ENCODE data around the gene DPEP3.
"Not testable (repeated sequence)": the region's sequence is repeated elsewhere in the genome, so short reads cannot be mapped to it uniquely, and the experiment has no call there.

Gene DPEP3

DNA sequence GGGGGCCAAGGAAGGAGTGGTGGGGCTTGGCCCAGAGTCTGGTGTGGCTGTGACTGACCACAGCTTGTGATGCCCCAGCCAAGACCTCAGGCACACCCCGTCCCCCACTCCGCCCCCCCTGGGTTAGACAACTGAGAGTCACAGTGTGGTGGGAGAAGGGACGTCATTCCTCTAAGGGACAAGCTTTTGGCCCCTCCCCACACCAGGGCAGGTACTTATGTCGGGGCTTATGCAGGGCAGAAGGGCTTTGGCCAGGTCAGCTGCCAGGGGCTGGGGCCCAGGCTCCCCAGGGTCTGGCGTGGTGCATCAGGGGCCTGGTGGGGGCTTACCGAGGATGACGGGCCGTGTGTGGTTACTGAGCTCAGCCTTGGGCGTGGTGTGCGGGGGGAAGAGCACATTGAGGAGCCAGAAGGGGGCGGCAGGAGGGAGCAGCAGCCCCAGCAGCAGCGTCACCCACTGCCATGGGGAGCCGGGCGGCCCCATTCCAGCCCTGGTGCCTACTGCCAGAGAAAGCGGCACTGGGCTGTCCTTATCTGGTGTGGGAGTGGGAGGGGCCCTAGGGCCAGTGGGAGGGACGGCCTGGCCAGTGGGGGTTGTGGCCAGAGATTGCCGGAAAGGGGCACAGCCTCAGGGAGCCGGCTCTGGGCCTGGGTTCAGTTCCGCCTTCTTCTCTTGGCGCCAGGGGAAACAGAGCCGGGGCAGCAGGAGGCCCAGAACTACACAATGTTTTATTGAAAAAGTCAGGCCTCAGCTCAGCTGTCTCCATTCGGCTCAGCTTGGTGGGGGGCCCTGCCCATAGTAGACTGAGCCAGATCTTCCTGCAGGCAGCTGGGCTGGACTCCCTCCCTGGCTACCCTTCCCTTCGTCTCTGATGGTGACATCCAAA lies 36.4 kb downstream of the DPEP3 start, which contains the start of gene LCAT:
TSS of gene LCAT (minus strand) at position 502 of the 886 bp plus-strand sequence. CDS start at position 483, 19 bp downstream.
- DNase-seq = no peak

DNA sequence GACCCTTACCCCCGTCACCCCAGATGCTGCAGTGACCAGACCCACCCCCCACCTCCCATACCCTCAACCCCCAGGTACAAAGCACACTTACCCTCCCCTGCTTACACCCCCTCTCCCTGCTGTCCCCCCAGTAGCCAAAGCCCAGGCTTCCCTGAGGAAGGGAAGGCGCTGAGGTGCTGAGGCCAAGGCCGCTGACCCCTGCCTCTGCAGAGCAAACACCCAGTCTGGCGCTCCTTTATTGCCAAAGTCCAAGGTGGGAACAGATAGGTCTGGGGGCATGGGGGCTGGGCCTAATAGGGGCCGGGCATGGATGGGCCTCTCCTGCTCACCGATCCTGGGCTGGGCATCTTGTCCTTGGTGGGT lies 37.1 kb downstream of the DPEP3 start:
- DNase-seq = no peak

DNA sequence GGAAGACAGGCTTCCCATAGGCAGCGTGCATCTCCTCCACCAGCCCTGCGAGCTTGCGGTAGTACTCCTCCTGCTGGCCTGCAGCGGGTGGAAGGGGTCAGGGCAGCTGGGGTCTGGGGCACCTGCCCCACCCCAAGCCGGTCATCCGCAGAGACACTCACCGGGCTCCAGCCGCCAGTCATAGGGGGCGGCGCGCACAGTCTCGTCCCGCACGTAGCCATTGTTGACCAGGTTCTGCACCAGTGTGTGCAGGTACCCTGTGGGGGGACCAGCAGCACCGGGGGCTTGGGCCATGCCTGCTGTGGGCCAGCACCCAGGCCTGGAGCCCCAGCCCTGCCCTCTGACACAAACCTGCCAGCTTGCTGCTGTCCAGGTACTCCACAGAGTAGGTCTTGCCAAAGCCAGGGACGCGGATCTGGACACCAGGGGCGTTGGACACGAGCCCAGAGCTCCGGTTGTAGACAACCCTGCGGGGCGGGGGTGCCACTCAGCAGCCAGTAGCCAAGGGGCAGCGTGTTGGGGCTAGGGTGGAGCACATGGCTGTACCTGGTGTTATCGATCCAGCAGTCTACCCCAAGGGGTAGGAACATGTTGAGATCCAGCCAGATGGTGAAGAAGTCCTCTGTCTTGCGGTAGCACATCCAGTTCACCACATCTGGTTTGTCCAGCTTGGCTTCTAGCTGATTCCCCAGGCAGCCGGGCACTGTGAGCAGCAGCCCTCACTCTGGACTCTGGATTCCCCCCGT lies 37.6 kb downstream of the DPEP3 start:
- no peak for DNase-seq

- DNase-seq = no peak
Measured at GRCh38 chr16:67942200-67942509, 38.1 kb downstream of the DPEP3 start.

DNA sequence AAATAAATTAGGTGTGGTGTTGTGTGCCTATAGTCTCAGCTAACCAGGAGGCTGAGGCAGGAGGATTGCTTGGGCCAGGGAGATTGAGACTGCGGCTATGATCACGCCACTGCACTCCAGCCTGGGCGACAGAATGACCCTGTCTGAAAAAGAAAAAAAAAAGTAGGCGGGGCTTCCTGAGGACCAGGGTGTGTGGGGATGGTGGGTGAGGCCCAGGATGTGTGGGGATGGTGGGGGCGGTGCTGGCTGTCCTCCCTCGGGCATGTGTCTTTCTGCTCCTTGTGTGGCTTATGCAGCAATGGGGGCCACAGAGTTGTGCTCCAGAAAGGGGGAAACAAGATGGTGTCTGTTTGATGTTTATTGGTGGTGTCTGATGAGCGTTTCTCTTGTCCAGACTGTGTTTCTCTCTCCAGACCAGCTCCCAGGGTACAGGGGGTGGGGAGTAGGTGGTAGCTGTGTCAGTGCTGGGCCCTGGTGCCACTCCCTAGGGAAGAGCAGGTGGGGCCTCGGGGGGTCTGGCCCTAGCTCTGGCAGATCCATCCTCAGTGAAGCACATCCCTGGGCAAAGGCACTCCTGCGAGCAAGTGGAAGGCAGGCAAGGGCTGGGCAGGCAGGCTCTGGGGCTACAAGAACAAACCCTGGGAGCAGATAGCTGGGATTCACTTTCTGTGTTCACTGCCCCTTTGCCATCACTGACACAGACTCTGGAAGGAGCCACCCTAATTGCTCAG lies 38.7 kb downstream of the DPEP3 start:
- DNase-seq = no peak

DNA sequence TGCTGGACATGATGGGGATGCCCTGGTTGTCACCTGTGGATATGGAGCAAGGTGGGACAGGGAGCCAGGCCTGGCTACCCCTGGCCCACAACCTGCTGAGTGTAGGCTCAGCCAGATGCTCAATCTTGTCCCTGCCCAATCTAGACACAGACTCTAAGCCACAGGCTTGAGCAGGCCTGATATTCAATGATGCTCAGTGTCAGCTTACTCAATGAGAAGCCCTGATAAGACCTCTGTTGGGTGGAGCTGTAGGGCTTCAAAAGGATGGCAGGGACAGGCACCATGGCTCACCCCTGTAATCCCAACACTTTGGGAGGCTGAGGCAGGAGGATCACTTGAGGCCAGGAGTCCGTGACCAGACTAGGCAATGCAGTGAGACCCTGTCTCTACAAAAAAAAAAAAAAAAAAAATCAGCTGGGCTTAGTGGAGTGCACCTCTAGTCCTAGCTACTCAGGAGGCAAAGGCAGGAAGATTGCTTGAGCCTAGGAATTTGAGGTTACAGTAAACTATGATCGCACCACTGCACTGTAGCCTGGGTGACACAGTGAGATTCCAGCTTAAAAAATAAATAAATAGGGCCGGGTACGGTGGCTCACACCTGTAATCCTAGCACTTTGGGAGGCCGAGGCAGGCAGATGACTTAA lies 39.7 kb downstream of the DPEP3 start:
- no peak for DNase-seq

DNA sequence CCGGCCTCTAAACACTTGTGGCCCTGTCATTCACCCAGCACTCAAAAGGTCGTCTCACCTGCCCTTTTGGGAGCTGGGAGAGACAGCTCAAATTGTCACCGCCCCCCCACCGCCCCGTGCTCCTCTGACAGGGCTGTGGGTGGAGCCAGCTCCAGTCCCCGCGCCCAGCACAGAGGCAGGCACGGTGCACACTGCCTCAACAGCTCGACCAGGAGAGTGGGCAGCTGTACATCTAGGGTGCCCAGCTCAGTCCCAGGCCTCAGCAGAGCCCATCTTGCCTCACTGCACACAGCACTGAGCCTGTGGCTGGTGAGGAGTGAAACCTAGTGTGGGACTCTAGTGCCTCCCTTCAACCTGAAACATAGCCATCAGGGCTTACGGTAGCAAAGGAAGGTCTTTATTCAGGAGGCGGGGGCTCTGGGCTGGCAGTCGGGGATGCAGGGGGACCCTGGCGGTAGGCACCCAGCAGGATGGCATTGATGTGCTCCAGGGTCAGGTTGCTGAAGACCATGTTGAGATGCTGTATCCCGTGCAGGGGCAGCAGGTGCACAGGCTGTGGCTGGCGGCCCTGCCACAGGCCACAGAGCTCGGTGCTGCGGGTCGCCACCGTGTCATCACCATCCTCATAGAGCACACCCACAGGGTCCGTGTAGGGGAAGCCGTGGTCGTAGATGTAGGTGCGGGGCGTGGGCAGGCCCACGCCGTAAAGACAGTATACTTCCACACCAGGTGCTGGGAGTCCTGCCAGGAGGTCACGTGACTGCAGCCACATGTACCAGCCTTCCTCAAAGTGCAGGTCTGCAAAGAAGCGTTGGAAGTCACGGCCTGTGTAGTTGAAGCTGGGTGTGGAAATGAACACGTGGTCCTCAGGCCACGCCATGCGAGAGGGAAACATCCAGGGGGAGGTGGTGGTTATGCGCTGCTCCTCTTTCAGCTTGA lies 40.5 kb downstream of the DPEP3 start:
- DNase-seq = no peak

GRCh38 chr16:67937713-67938112 lies 42.6 kb downstream of the DPEP3 start:
- not testable (repeated sequence) for DNase-seq

DNA sequence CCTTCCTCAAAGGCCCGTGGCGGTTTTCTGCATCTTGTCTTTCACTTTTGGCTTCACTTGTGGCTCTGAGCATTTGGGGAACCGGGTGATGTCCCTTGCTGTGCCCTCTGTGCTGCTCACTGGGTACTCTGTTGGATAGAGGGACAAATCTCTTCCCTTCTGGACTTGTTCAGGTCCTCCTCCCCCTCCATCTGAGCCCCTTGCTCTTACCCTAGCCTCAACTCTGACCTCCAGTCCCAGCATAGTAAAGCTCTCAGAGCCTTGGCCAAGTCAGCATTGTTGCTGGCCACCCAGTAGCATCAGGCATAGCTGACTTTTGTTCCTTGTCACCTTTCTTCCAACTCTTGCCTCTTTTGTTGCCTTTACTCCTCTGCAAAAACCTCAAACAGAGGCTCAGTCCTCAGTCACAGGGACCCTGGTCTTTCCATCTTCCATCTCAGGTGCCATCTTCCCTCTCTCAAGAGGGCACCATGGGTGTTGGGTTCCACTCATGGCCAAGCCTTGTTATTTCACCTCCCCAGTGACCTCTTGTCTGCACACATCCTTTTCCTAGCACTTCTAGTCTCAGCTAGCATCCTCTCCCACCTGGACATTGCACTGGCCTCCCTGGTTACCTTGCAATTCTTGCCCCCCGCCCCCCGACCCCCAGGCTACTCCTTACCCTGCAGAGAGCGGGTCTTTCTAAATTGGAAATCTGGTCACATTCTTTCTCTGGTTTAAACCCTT lies 43.3 kb downstream of the DPEP3 start:
- DNase-seq = no peak

DNA sequence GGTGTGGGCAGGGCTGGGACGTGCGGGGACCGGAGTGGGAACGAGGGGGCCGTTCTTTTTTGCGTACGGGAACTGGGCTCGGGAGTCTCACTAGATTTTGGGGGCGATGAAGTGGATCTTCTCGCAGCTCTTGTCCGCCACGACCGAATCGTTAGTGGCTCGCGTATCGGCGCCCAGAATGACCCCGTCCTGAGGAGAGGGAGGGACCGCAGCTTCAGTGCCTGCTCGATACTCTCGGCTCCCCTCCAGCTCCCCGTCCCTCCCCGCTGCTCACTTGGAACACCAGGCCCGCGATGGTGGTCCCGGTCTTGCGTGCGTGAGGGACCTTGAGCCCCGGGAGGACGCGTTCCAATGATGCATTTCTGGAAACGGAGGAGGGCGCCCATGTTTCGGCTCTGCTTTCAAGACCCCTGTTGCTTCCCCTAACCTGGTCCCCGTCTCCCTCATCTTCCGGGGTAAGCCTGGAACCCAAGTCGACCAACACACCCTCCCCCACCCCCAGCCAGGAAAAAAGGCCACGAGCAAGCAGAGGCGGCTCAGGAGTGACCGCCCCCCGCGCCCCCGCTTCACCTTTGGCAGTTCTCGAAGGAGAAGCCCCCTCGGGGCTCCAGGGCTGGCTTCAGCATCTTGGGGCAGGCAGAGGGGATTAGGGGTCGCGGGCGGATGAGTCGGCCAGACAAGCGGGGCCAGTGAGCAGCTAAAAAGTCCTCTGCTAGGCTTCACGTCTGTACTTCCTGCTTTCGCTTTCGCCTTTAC lies 44.0 kb downstream of the DPEP3 start, which contains the start of gene PSMB10:
TSS of gene PSMB10 (minus strand) at position 727 of the 756 bp plus-strand sequence. CDS start at position 626, 101 bp downstream.
- no peak for DNase-seq

DNA sequence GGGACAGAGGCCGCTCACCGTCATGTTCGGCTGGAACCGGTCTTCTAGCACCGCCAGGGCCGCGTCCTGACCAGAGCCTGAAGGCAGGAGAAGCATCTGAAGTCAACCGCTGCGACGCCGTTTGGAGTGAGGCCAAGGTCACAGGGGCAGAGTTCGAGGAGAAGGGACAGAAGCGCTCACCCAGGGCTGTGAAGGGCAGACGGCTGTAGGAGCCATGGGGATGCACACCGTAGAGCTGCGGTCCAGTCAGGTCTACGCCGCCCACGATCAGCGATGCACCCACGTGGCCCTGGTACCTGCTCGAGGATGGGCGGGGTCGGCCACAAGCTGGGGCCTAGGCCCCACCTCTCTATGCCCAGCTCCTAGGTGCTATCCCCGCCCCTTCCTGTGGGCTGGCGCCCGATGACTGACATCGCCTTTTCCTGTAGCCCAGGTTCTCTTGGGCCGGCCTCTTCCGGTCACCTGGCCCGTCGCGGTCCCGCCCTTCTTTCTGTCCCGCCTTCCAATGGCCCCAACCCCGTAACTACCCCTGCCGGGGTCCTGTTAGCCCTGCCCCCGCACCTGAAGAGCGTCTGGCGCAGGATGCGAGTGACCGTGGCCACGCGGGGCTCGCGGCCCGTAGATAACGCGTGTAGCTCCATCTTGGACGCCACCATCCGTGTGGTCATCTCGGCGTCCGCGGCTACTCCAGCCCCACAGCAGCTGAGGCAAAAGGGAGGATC lies 44.7 kb downstream of the DPEP3 start:
- peak; percentile 91 for DNase-seq

GRCh38 chr16:67935101-67935401 lies 45.2 kb downstream of the DPEP3 start:
- no peak for DNase-seq

GRCh38 chr16:67934306-67935100 lies 45.8 kb downstream of the DPEP3 start:
- no peak for DNase-seq

GRCh38 chr16:67933805-67934204 lies 46.5 kb downstream of the DPEP3 start:
- no peak for DNase-seq

DNA sequence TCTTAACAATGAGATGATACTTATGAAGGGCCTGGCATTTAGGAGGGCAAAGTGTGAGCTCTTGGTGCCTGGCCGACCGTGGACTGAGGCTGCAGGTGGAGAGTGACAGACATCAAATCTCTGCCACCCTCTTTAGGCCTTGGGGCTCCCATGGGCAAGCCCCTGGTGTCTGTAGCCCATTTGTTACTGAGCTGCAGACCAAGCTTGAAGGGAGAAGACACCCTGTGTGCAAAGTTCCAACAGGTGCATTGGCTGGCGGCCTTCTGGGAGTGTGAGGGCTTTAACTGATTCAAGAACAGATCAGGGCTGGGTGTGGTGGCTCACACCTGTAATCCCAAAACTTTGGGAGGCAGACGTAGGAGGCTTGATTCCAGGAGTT lies 47.8 kb downstream of the DPEP3 start:
- DNase-seq = no peak

DNA sequence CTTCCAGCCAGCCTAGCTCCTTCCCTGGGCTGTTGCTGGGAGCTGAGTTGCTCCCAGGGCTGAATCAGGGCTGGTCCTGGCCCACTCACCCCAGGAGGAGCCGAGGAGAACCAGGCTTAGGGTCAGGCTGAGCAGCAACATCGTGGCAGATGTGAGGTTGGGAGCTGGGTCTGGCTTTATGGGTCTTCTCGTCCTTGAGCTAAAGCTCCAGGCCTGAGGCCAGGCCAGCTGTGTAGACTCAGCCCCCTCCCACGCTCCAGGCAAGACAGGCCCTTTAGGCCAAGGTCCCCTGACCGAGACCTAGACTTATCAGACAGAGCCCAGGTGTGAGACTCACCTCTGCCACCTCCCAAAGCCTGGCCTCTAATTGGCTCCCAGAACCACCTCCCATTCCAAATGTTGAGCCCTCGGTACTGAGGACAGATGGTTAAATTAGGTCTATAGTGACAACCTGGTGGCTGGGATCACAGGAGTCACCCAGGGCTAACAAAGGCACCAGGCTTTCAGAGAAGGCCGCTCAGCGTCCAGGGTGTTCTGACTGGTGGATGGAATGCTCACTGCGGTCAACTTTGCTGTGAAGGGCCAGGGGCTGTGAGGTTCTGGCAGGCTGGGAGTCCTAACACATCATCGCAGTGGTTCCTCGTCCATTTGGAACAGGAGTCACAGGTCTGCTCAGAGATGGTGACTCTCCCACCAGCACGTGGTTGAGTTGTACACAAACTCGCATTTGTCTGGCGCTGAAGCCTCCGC lies 48.4 kb downstream of the DPEP3 start, which contains the start of gene CTRL:
TSS of gene CTRL (minus strand) at position 151 of the 750 bp plus-strand sequence. CDS start at position 141, 10 bp downstream.
- DNase-seq = no peak

DNA sequence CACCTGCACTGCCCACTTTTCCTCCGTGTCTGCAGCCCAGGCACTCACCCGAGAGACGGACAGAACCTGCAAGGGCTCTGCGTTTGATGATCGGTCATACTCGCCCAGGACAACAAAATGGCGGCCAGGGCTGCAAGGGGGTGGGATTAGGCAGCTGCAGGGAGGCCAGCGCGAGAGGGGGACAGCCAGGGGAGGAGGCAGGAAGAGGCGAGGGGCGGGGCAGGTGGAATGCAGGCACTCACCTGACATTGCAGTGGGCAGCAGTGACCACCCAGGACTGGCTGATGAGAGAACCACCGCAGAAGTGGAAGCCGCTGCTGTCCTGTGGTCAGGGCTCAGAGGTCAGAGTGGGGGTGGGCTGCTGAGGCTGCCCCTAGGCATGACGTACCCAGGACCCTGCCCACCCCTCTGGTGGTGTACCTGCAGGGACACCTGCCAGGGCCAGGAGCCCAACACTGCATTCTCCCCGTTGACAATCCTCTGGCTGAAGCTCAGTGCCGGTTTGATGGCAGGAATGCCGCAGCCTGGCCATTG lies 49.6 kb downstream of the DPEP3 start:
- no peak for DNase-seq

GRCh38 chr16:67930191-67930590 lies 50.1 kb downstream of the DPEP3 start:
- no peak for DNase-seq

All from NCI-H2227 treated with DMSO at 0.1 percent for 48 hours (cell line).